ENCODE measurements around the gene FLCN. TPM values are rescaled to one million over a fixed set of nuclear protein-coding genes. Genes with fewer than 3 reads are reported as not detected.

Gene FLCN
- total and polyA plus RNA-seq, 3 donors from 2014 or later, result 47.9 to 159 (median 129) TPM

DNA sequence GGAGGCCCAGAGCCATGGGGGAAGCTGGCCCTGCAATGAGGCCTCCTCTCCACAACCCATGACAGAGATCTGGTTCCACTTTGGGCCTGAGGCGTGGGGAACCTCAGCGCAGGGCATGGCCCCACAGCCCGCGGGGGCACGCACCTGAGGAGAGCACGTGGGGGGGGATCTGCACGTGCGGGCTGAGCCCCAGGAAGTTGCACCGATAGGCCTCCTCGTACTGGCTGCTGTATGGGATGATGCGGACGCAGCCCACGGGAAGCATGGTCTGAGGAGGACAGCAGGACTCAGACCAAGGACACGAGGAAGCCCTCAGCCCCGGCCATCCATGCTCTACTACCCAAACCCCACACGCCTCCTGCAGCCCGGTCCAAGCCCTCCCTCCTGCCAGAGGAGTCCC, 20.7 kb downstream of the FLCN start:
- no peak for TF ChIP-seq POLR2A (IDR thresholded peaks at IDR 0.05)
- TF ChIP-seq, protein P1, sequence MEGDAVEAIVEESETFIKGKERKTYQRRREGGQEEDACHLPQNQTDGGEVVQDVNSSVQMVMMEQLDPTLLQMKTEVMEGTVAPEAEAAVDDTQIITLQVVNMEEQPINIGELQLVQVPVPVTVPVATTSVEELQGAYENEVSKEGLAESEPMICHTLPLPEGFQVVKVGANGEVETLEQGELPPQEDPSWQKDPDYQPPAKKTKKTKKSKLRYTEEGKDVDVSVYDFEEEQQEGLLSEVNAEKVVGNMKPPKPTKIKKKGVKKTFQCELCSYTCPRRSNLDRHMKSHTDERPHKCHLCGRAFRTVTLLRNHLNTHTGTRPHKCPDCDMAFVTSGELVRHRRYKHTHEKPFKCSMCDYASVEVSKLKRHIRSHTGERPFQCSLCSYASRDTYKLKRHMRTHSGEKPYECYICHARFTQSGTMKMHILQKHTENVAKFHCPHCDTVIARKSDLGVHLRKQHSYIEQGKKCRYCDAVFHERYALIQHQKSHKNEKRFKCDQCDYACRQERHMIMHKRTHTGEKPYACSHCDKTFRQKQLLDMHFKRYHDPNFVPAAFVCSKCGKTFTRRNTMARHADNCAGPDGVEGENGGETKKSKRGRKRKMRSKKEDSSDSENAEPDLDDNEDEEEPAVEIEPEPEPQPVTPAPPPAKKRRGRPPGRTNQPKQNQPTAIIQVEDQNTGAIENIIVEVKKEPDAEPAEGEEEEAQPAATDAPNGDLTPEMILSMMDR (IDR thresholded peaks at IDR 0.05), result no peak
- intact Hi-C loops (cut with DNase I; ENCODE audit: low total_unique reads), result no loop called here
- Histone ChIP-seq H3K27me3 (no peaks in the 10 kb centered on the region), H3K9me3 (no peaks in the 10 kb centered on the region), H3K4me3 (no peak overlapping the region), H3K4me1 (no peaks in the 10 kb centered on the region), H3K36me3 (ENCODE audit: low read depth, missing control alignments) (no peaks in the 10 kb centered on the region), H3K27ac (no peak overlapping the region)
- 80 to 100% methylated on average over 5 to 17 of the region's 17 CpGs for WGBS, 2 donors
- DNase-seq, result no peak

GRCh38 chr17:17215575-17215974, 21.4 kb downstream of the FLCN start:
- no peaks in the 10 kb centered on the region for H3K36me3 ChIP-seq (ENCODE audit: low read depth, missing control alignments)
- WGBS, 2 donors, result 76 to 86% methylated on average over 6 to 8 of the region's 8 CpGs
- intact Hi-C loops (cut with DNase I; ENCODE audit: low total_unique reads), result no loop called here

DNA sequence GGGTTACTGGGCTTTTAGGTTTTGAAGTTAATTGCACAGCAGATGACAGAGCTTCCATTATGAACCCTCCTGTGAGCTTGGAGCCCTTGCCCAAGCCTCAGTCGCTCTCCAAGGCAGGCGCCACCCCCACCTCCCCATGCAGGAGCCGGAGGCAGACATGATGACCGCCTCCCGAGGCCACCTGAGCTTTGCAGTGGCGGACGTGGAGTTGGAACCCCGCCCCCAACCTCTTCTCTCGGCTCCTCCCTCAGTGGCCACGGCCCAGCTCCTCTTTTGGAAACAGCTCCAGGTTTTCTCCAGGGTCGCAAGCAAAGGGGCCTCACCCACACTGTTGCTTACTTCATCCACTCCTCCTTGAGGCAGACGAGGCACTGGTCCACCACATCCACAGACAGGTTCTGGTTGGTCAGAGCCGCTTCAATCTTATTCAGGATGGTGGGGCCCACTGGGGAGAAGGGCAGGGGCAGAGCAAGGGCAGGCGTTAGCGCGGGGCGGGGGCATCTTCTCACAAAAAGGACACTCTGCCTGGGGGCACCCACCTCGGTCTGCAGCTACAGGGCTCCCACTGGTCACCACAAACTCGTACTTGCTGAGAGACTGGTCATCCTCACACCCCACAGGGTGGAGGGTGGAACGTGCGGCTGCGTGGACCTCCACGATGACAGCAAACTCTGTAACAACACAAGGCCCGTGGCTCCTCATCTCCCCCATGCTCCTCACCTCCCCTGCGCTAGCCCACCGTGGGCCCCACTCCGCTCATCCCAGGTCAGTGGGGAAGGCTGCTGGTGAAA, 22.1 kb downstream of the FLCN start:
- Histone ChIP-seq H3K4me1 (no peaks in the 10 kb centered on the region), H3K27ac (no peak overlapping the region), H3K4me3 (no peak overlapping the region), H3K36me3 (ENCODE audit: low read depth, missing control alignments) (no peaks in the 10 kb centered on the region), H3K9me3 (no peaks in the 10 kb centered on the region), H3K27me3 (no peaks in the 10 kb centered on the region)
- 84 to 88% methylated on average over 25 to 27 of the region's 27 CpGs for WGBS, 2 donors
- no peak for TF ChIP-seq POLR2A (IDR thresholded peaks at IDR 0.05)
- no peak for DNase-seq
- intact Hi-C loops (cut with DNase I; ENCODE audit: low total_unique reads), result no loop called here

More at GRCh38 chr17:17215575-17215974, 21.4 kb downstream of the FLCN start:
- Histone ChIP-seq H3K4me3 (no peak overlapping the region), H3K27me3 (no peaks in the 10 kb centered on the region), H3K9me3 (no peaks in the 10 kb centered on the region), H3K4me1 (no peaks in the 10 kb centered on the region), H3K27ac (no peak overlapping the region)
- TF ChIP-seq POLR2A (IDR thresholded peaks at IDR 0.05), result no peak
- TF ChIP-seq, protein P1 (IDR thresholded peaks at IDR 0.05), result no peak
- no peak for DNase-seq

DNA sequence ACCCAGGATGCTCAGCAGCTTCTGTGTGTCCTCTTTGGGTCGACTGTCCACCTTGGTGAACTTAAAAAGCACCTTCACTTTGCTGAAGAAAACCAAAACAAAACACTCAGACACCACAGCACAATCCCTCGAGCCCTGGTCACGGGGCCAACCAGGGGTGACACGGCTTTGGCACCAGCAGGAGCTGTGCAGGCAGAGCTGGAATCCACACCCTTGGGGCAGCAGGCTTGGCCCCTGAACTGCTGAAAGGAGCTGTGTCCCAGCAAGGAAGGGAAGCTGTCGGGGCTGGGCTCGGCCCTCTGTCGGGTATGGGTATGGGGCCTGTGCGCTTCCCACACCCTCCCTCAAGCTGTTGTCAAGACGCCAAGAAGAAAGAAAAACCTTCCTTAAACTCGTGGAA, 23.2 kb downstream of the FLCN start:
- TF ChIP-seq POLR2A (IDR thresholded peaks at IDR 0.05), result no peak
- TF ChIP-seq, protein P1 (IDR thresholded peaks at IDR 0.05), result no peak
- H3K9me3 ChIP-seq, result no peaks in the 10 kb centered on the region
- H3K36me3 ChIP-seq (ENCODE audit: low read depth, missing control alignments), result no peaks in the 10 kb centered on the region
- no peak for DNase-seq
- 72 to 73% methylated on average over 9 to 10 of the region's 10 CpGs for WGBS, 2 donors
- no peaks in the 10 kb centered on the region for H3K4me1 ChIP-seq
- no peak overlapping the region for H3K27ac ChIP-seq
- H3K27me3 ChIP-seq, result no peaks in the 10 kb centered on the region
- H3K4me3 ChIP-seq, result no peak overlapping the region
- intact Hi-C loops (cut with DNase I; ENCODE audit: low total_unique reads), result no loop called here

GRCh38 chr17:17207998-17208397, 29.0 kb downstream of the FLCN start:
- intact Hi-C loops (cut with DNase I; ENCODE audit: low total_unique reads), result no loop called here
- H3K36me3 ChIP-seq (ENCODE audit: low read depth, missing control alignments), result no peaks in the 10 kb centered on the region
- no peak for DNase-seq
- 80 to 83% methylated on average over 8 of the region's 8 CpGs for WGBS, 2 donors
- H3K4me3 ChIP-seq, result no peak overlapping the region
- H3K4me1 ChIP-seq, result peaks cover 10% of the 10 kb centered on the region
- H3K27ac ChIP-seq, result peak overlapping the region in 1 of 2 donors; percentile 95
- TF ChIP-seq, protein P1 (IDR thresholded peaks at IDR 0.05), result no peak
- TF ChIP-seq POLR2A (IDR thresholded peaks at IDR 0.05), result no peak
- H3K9me3 ChIP-seq, result no peaks in the 10 kb centered on the region
- H3K27me3 ChIP-seq, result no peaks in the 10 kb centered on the region

Measured in testis (tissue), 3 donors.